Nephron (organoid): ENCODE data around the gene CREM.
"Not testable (repeated sequence)": the region's sequence is repeated elsewhere in the genome, so short reads cannot be mapped to it uniquely, and the experiment has no call there.

Experiments
- H3K27ac Mint-ChIP-seq, 3 experiments: 2 replicates each; pipeline ENCODE4 v1.8.0; 2020; ENCODE audit warnings: mixed read lengths in 3 of 3, mild to moderate bottlenecking in 2 of 3, moderate library complexity in 1 of 3
- H3K27me3 Mint-ChIP-seq: 2 replicates; pipeline ENCODE4 v1.8.0; 2021; ENCODE audit warnings: low read depth, mild to moderate bottlenecking, moderate library complexity, mixed read lengths
- H3K36me3 Mint-ChIP-seq: 2 replicates; pipeline ENCODE4 v1.8.0; 2020; ENCODE audit warnings: low read depth, mixed read lengths
- H3K4me1 Mint-ChIP-seq: 2 replicates; pipeline ENCODE4 v1.8.0; 2020; ENCODE audit warnings: mixed read lengths
- H3K4me3 Mint-ChIP-seq, 3 experiments: 2 replicates each; pipeline ENCODE4 v1.8.0; 2020; ENCODE audit warnings: mild to moderate bottlenecking in 3 of 3, mixed read lengths in 3 of 3, moderate library complexity in 2 of 3
- H3K9me3 Mint-ChIP-seq: 2 replicates; pipeline ENCODE4 v1.8.0; 2020; ENCODE audit warnings: mixed read lengths
- TF ChIP-seq, protein P1 (sequence below), 3 experiments: fragments of 200-600 bp; sonication (generic); IDR thresholded peaks; one replicate each; pipeline ENCODE4 v1.5.0; 2021; ENCODE audit warnings: antibody characterized with exemption in 3 of 3; ENCODE audit not compliant: unreplicated experiment in 3 of 3

Gene CREM

GRCh38 chr10:35211390-35211789 lies 84.7 kb downstream of the CREM start:
- TF ChIP-seq, protein P1, sequence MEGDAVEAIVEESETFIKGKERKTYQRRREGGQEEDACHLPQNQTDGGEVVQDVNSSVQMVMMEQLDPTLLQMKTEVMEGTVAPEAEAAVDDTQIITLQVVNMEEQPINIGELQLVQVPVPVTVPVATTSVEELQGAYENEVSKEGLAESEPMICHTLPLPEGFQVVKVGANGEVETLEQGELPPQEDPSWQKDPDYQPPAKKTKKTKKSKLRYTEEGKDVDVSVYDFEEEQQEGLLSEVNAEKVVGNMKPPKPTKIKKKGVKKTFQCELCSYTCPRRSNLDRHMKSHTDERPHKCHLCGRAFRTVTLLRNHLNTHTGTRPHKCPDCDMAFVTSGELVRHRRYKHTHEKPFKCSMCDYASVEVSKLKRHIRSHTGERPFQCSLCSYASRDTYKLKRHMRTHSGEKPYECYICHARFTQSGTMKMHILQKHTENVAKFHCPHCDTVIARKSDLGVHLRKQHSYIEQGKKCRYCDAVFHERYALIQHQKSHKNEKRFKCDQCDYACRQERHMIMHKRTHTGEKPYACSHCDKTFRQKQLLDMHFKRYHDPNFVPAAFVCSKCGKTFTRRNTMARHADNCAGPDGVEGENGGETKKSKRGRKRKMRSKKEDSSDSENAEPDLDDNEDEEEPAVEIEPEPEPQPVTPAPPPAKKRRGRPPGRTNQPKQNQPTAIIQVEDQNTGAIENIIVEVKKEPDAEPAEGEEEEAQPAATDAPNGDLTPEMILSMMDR (IDR thresholded peaks at IDR 0.05; ENCODE audit: unreplicated experiment in 3 of 3), result no peak

GRCh38 chr10:35212856-35213255 lies 86.2 kb downstream of the CREM start:
- Mint-ChIP-seq H3K27me3 (no peaks in the 10 kb centered on the region), H3K27ac (no peak overlapping the region), H3K36me3 (peaks cover 26% of the 10 kb centered on the region), H3K9me3 (no peaks in the 10 kb centered on the region), H3K4me1 (peaks cover 74% of the 10 kb centered on the region), H3K4me3 (no peak overlapping the region)
- TF ChIP-seq, protein P1 (IDR thresholded peaks at IDR 0.05; ENCODE audit: unreplicated experiment in 3 of 3), result no peak

More at GRCh38 chr10:35211390-35211789, 84.7 kb downstream of the CREM start:
- Mint-ChIP-seq H3K27ac (peak overlapping the region; percentile 56 to 67 (median 65)), H3K9me3 (no peaks in the 10 kb centered on the region), H3K36me3 (peaks cover 29% of the 10 kb centered on the region), H3K4me1 (peaks cover 64% of the 10 kb centered on the region), H3K4me3 (no peak overlapping the region), H3K27me3 (no peaks in the 10 kb centered on the region)

GRCh38 chr10:35213699-35214098 lies 87.1 kb downstream of the CREM start:
- TF ChIP-seq, protein P1 (IDR thresholded peaks at IDR 0.05; ENCODE audit: unreplicated experiment in 3 of 3), result no peak
- H3K4me3 Mint-ChIP-seq, result no peak overlapping the region
- no peaks in the 10 kb centered on the region for H3K27me3 Mint-ChIP-seq
- H3K27ac Mint-ChIP-seq, result no peak overlapping the region
- no peaks in the 10 kb centered on the region for H3K9me3 Mint-ChIP-seq
- H3K36me3 Mint-ChIP-seq, result peaks cover 17% of the 10 kb centered on the region
- H3K4me1 Mint-ChIP-seq, result peaks cover 77% of the 10 kb centered on the region

DNA sequence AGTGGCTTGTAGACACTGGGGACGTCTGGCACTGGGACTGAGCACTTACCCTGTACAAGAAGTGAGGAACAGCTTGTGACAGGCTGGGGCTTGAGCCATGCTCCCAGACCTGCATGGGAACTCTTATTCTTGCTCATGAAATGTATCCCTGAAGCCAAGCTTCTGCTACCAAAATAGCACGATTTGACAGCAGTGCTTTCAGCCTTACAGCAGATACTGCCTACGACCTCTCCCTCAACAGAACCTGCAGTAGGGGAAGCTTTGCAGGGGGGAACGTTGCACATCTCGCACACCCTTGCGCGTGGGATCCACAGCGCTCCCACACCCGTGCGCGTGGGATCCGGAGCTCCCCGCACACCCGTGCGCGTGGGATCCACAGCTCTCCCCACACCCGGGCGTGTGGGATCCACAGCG lies 88.0 kb downstream of the CREM start:
- Mint-ChIP-seq H3K27ac (no peak overlapping the region), H3K36me3 (peaks cover 12% of the 10 kb centered on the region), H3K4me3 (no peak overlapping the region), H3K27me3 (no peaks in the 10 kb centered on the region), H3K4me1 (peaks cover 74% of the 10 kb centered on the region), H3K9me3 (no peaks in the 10 kb centered on the region)
- TF ChIP-seq, protein P1 (IDR thresholded peaks at IDR 0.05; ENCODE audit: unreplicated experiment in 3 of 3), result no peak

- TF ChIP-seq, protein P1 (IDR thresholded peaks at IDR 0.05; ENCODE audit: unreplicated experiment in 3 of 3), result no peak
- Mint-ChIP-seq H3K27ac (no peak overlapping the region), H3K4me3 (no peak overlapping the region), H3K4me1 (peaks cover 77% of the 10 kb centered on the region), H3K36me3 (peaks cover 12% of the 10 kb centered on the region), H3K9me3 (no peaks in the 10 kb centered on the region), H3K27me3 (no peaks in the 10 kb centered on the region)
Measured at GRCh38 chr10:35215107-35215506, 88.5 kb downstream of the CREM start.

- H3K9me3 Mint-ChIP-seq, result no peaks in the 10 kb centered on the region
- no peaks in the 10 kb centered on the region for H3K27me3 Mint-ChIP-seq
- H3K36me3 Mint-ChIP-seq, result peaks cover 5% of the 10 kb centered on the region
- no peak overlapping the region for H3K27ac Mint-ChIP-seq
- TF ChIP-seq, protein P1 (IDR thresholded peaks at IDR 0.05; ENCODE audit: unreplicated experiment in 3 of 3), result no peak
- no peak overlapping the region for H3K4me3 Mint-ChIP-seq
- peaks cover 68% of the 10 kb centered on the region for H3K4me1 Mint-ChIP-seq
Measured at GRCh38 chr10:35216303-35216905, 89.8 kb downstream of the CREM start.

DNA sequence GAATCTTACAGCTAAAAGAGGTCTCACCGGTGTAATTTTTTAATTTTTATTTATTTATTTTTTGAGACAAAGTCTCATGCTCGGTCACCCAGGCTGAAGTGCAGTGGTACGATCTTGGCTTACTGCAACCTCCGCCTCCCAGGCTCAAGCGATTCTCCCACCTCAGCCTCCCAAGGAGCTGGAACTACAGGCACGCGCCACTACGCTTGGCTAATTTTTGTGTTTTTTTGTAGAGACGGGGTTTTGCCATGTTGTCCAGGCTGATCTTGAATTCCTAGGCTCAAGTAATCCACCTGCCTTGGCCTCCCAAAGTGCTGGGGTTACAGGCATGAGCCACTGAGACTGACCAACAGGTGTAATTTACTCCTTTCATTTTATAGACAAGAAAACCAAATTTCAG lies 90.3 kb downstream of the CREM start:
- peak overlapping the region in 2 of 3 experiments; percentile 58 to 72 for H3K27ac Mint-ChIP-seq
- H3K4me1 Mint-ChIP-seq, result peaks cover 63% of the 10 kb centered on the region
- not testable (repeated sequence) for H3K9me3 Mint-ChIP-seq, H3K4me3 Mint-ChIP-seq, H3K36me3 Mint-ChIP-seq, H3K27me3 Mint-ChIP-seq
